OCI-LY1 (cell line): ENCODE measurements around the gene UBAP1.
"Not testable (repeated sequence)": the region's sequence is repeated elsewhere in the genome, so short reads cannot be mapped to it uniquely, and the experiment has no call there.

ENCODE experiments used
- H2AFZ ChIP-seq: fragments of 200-600 bp; sonication (generic), shearing (Covaris generic); 2 replicates; pipeline ENCODE4 v1.6.0; 2014; ENCODE audit warnings: antibody characterized with exemption, mild to moderate bottlenecking, low read length
- H3F3A ChIP-seq: fragments of 200-600 bp; sonication (generic), shearing (Covaris generic); 2 replicates; pipeline ENCODE4 v1.6.0; 2014; ENCODE audit warnings: mild to moderate bottlenecking, antibody characterized with exemption, low read length, moderate library complexity; ENCODE audit not compliant: insufficient read depth
- H3K27ac ChIP-seq: fragments of 200-600 bp; sonication (generic); 2 replicates; pipeline ENCODE4 v1.5.1; 2014; ENCODE audit warnings: low read length, mixed run types, mild to moderate bottlenecking, low read depth; ENCODE audit not compliant: poor library complexity, severe bottlenecking
- H3K27me3 ChIP-seq: fragments of 200-600 bp; sonication (generic); 2 replicates; pipeline ENCODE4 v1.6.0; 2014; ENCODE audit warnings: antibody characterized with exemption, mild to moderate bottlenecking, low read length, moderate library complexity; ENCODE audit not compliant: insufficient read depth
- H3K36me3 ChIP-seq: fragments of 200-600 bp; sonication (generic); 2 replicates; pipeline ENCODE4 v1.6.1; 2014; ENCODE audit warnings: mild to moderate bottlenecking, antibody characterized with exemption, low read length, moderate library complexity, mixed read lengths; ENCODE audit not compliant: insufficient read depth
- H3K4me1 ChIP-seq: fragments of 200-600 bp; sonication (generic); 2 replicates; pipeline ENCODE4 v1.5.1; 2014; ENCODE audit warnings: mild to moderate bottlenecking, low read length, moderate library complexity; ENCODE audit not compliant: insufficient read depth, severe bottlenecking
- H3K4me2 ChIP-seq: fragments of 200-600 bp; sonication (generic), shearing (Covaris generic); 2 replicates; pipeline ENCODE4 v1.6.1; 2014; ENCODE audit warnings: low read length
- H3K4me3 ChIP-seq: fragments of 200-600 bp; sonication (generic); 2 replicates; pipeline ENCODE4 v1.5.1; 2014; ENCODE audit warnings: low read length, low read depth, mild to moderate bottlenecking, mixed read lengths; ENCODE audit not compliant: poor library complexity, severe bottlenecking
- H3K79me2 ChIP-seq: fragments of 200-600 bp; shearing (Covaris generic); 2 replicates; pipeline ENCODE4 v1.6.1; 2016; ENCODE audit warnings: mixed run types, low read length, mixed read lengths; ENCODE audit not compliant: insufficient read depth
- H3K9ac ChIP-seq: fragments of 200-600 bp; sonication (generic), shearing (Covaris generic); 2 replicates; pipeline ENCODE4 v1.6.1; 2014; ENCODE audit warnings: mild to moderate bottlenecking, low read length, mixed read lengths
- H3K9me2 ChIP-seq: fragments of 200-600 bp; sonication (generic), shearing (Covaris generic); 2 replicates; pipeline ENCODE4 v1.6.1; 2014; ENCODE audit warnings: low read depth, mild to moderate bottlenecking, low read length, mixed read lengths
- H3K9me3 ChIP-seq: fragments of 200-600 bp; shearing (Covaris generic); 2 replicates; pipeline ENCODE4 v1.6.1; 2014; ENCODE audit warnings: low read length, mixed read lengths
- H4K20me1 ChIP-seq: fragments of 200-600 bp; sonication (generic), shearing (Covaris generic); 2 replicates; pipeline ENCODE4 v1.6.0; 2016; ENCODE audit warnings: mild to moderate bottlenecking, low read length; ENCODE audit not compliant: insufficient read depth
- EZH2 ChIP-seq: fragments of 200-600 bp; sonication (generic), shearing (Covaris generic); IDR thresholded peaks from 2 replicates; pipeline ENCODE4 v1.8.0; 2017; ENCODE audit warnings: borderline replicate concordance, mixed run types, mild to moderate bottlenecking, antibody characterized with exemption, low read length, moderate library complexity, mixed read lengths
- TF ChIP-seq, protein P1 (sequence below): fragments of 200-600 bp; sonication (generic), shearing (Covaris generic); IDR thresholded peaks from 2 replicates; pipeline ENCODE4 v1.5.1; 2017; ENCODE audit warnings: mild to moderate bottlenecking, antibody characterized with exemption, low read length, moderate library complexity, mixed read lengths

The UBAP1 gene

DNA sequence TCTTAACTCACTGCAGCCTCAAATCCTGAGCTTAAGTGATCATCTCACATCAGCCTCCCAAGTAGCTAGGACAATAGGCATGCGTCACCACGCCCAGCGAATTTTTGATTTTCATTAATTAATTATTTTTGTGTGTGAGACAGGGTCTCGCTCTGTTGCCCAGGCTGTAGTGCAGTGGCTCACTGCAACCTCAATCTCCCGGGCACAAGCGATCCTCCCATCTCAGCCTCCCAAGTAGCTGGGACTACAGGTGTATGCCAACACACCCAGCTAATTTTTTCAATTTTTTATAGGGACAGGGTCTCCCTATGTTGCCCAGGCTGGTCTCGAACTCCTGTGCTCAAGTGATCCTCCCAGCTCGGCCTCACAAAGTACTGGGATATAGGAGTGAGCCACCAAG is 41.4 kb downstream of the UBAP1 start:
- H3K9me3 ChIP-seq: no peaks in the 10 kb centered on the region
- H3K4me2 ChIP-seq: no peak overlapping the region
- H4K20me1 ChIP-seq: no peaks in the 10 kb centered on the region
- H3K9me2 ChIP-seq: no peaks in the 10 kb centered on the region
- no peak for TF ChIP-seq EZH2
- TF ChIP-seq, protein P1, sequence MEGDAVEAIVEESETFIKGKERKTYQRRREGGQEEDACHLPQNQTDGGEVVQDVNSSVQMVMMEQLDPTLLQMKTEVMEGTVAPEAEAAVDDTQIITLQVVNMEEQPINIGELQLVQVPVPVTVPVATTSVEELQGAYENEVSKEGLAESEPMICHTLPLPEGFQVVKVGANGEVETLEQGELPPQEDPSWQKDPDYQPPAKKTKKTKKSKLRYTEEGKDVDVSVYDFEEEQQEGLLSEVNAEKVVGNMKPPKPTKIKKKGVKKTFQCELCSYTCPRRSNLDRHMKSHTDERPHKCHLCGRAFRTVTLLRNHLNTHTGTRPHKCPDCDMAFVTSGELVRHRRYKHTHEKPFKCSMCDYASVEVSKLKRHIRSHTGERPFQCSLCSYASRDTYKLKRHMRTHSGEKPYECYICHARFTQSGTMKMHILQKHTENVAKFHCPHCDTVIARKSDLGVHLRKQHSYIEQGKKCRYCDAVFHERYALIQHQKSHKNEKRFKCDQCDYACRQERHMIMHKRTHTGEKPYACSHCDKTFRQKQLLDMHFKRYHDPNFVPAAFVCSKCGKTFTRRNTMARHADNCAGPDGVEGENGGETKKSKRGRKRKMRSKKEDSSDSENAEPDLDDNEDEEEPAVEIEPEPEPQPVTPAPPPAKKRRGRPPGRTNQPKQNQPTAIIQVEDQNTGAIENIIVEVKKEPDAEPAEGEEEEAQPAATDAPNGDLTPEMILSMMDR: no peak
- no peak overlapping the region for H3K27ac ChIP-seq
- peaks cover 13% of the 10 kb centered on the region; the same call in 1 of the 2 replicates for H3K36me3 ChIP-seq
- H3K27me3 ChIP-seq: no peaks in the 10 kb centered on the region
- H3K4me1 ChIP-seq: no peaks in the 10 kb centered on the region
- H3K4me3 ChIP-seq: no peak overlapping the region
- no peak overlapping the region for H2AFZ ChIP-seq
- H3F3A ChIP-seq: no peaks in the 10 kb centered on the region
- peaks cover 4% of the 10 kb centered on the region; the same call in 1 of the 2 replicates for H3K79me2 ChIP-seq
- no peak overlapping the region for H3K9ac ChIP-seq

DNA sequence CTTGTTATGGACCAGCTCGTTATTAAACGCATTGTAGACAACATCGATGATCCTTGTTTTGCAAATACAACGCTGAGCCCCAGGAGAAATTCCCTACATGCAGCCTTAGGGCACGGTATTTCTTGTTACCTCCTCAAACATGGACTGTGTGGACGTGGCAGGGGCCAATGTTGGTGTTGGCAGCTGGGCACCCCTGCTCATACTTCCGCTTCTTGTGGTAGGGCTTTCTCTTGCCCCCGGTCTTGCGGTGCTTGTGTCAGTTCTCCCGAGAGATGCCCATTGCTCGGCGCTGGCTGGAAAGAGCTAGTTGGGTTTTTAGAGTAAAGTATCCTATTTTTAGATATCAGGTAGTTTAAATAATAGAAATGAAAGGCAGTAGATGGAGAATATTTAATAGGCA is 45.5 kb downstream of the UBAP1 start:
- H3K4me3 ChIP-seq: no peak overlapping the region
- no peak overlapping the region for H3K4me2 ChIP-seq
- no peak overlapping the region for H3K27ac ChIP-seq
- no peak overlapping the region for H2AFZ ChIP-seq
- peaks cover 5% of the 10 kb centered on the region; the same call in 1 of the 2 replicates for H3F3A ChIP-seq
- no peaks in the 10 kb centered on the region for H3K27me3 ChIP-seq
- no peak overlapping the region for H3K9ac ChIP-seq
- no peaks in the 10 kb centered on the region for H3K4me1 ChIP-seq
- H3K9me2 ChIP-seq: no peaks in the 10 kb centered on the region
- TF ChIP-seq, protein P1: no peak
- TF ChIP-seq EZH2: no peak
- peaks cover 11% of the 10 kb centered on the region for H3K79me2 ChIP-seq
- H4K20me1 ChIP-seq: no peaks in the 10 kb centered on the region
- peaks cover 13% of the 10 kb centered on the region; the same call in 1 of the 2 replicates for H3K36me3 ChIP-seq
- no peaks in the 10 kb centered on the region for H3K9me3 ChIP-seq

DNA sequence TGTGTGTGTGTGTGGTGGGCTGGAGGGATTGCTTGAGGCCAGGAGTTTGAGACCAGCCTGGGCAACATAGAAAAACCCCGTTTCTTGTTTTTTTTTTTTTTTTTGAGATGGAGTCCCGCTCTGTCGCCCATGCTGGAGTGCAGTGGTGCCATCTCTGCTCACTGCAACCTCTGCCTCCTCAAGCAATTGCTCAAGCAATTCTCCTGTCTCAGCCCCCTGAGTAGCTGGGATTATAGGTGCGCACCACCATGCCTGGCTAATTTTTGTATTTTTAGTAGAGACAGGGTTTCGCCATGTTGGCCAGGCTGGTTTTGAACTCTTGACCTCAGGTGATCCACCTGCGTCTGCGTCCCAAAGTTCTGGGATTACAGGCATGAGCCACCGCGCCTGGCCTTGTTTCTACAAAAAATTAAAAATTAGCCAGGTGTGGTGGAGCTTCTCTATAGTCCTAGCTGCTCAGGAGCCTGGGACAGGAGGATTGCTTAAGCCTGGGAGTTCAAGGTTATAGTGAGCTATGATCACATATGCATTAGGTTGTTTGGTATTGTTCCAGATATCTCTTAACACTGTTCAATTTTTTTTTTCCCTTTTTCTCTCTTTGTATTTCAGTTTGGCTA is 47.4 kb downstream of the UBAP1 start:
- not testable (repeated sequence) for H3K4me3 ChIP-seq, H3K27me3 ChIP-seq, H2AFZ ChIP-seq, H3K4me1 ChIP-seq, H3K9me3 ChIP-seq, H3K4me2 ChIP-seq, H3K9me2 ChIP-seq, H3K79me2 ChIP-seq, H3F3A ChIP-seq, H3K9ac ChIP-seq, H3K36me3 ChIP-seq, H3K27ac ChIP-seq, H4K20me1 ChIP-seq

DNA sequence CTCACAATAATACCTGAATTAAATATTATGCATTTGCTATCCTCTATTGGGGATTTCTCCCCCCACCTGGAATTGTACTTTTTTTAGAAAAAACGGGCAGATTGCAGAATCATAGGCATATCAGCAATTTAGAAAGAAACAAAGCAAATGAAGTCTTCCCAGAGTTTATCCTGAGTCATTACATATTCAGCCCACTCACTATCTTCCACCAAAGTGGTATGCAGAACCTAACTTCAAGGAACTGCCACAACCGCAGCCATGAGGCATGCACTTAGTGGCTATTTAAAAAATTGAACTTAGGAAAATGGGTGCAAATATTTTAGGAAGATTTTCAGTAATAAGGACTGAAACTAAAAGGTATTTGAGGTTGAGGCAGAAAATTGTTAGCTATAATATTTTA is 48.6 kb downstream of the UBAP1 start:
- H3K4me3 ChIP-seq: no peak overlapping the region
- peaks cover 5% of the 10 kb centered on the region; the same call in 1 of the 2 replicates for H3F3A ChIP-seq
- H3K36me3 ChIP-seq: peaks cover 2% of the 10 kb centered on the region; the same call in 1 of the 2 replicates
- no peak overlapping the region for H3K9ac ChIP-seq
- no peaks in the 10 kb centered on the region for H4K20me1 ChIP-seq
- no peaks in the 10 kb centered on the region for H3K4me1 ChIP-seq
- TF ChIP-seq, protein P1: no peak
- no peak for TF ChIP-seq EZH2
- no peaks in the 10 kb centered on the region for H3K9me2 ChIP-seq
- H3K4me2 ChIP-seq: no peak overlapping the region
- no peak overlapping the region for H2AFZ ChIP-seq
- H3K27ac ChIP-seq: no peak overlapping the region
- H3K9me3 ChIP-seq: no peaks in the 10 kb centered on the region
- H3K27me3 ChIP-seq: no peaks in the 10 kb centered on the region
- H3K79me2 ChIP-seq: peaks cover 7% of the 10 kb centered on the region
